T follicular helper cell (primary cell): ENCODE data around the gene SSTR4.

Source experiments
- DNase-seq: peaks from one replicate; pipeline ENCODE4 v3.0.0-alpha.2; 2020; ENCODE audit warnings: low read depth

Gene SSTR4

GRCh38 chr20:23065266-23066201 is 30.4 kb downstream of the SSTR4 start:
- no peak for DNase-seq

GRCh38 chr20:23066772-23067171 is 31.7 kb downstream of the SSTR4 start:
- DNase-seq: no peak

- no peak for DNase-seq
Observed at GRCh38 chr20:23068283-23068682, 33.2 kb downstream of the SSTR4 start.

- no peak for DNase-seq
Observed at GRCh38 chr20:23069108-23069507, 34.0 kb downstream of the SSTR4 start.

- DNase-seq: no peak
Observed at GRCh38 chr20:23071398-23071797, 36.3 kb downstream of the SSTR4 start.

- no peak for DNase-seq
Observed at GRCh38 chr20:23071996-23072395, 36.9 kb downstream of the SSTR4 start.

GRCh38 chr20:23072892-23073586 is 37.9 kb downstream of the SSTR4 start:
- no peak for DNase-seq

GRCh38 chr20:23074052-23074451 is 38.9 kb downstream of the SSTR4 start:
- DNase-seq: no peak

- DNase-seq: no peak
Observed at GRCh38 chr20:23077277-23077676, 42.2 kb downstream of the SSTR4 start.

GRCh38 chr20:23078351-23079015 is 43.4 kb downstream of the SSTR4 start:
- DNase-seq: no peak

GRCh38 chr20:23079016-23079351 is 43.9 kb downstream of the SSTR4 start:
- DNase-seq: no peak

GRCh38 chr20:23079926-23080325 is 44.8 kb downstream of the SSTR4 start:
- DNase-seq: no peak

- no peak for DNase-seq
Observed at GRCh38 chr20:23080521-23080920, 45.4 kb downstream of the SSTR4 start.

- no peak for DNase-seq
Observed at GRCh38 chr20:23081263-23081819, 46.2 kb downstream of the SSTR4 start.

- DNase-seq: no peak
Observed at GRCh38 chr20:23082846-23083552, 47.9 kb downstream of the SSTR4 start.

- no peak for DNase-seq
Observed at GRCh38 chr20:23083553-23084220, 48.6 kb downstream of the SSTR4 start.

GRCh38 chr20:23084282-23084844 is 49.3 kb downstream of the SSTR4 start:
- DNase-seq: no peak

- DNase-seq: no peak
Observed at GRCh38 chr20:23084845-23085365, 49.8 kb downstream of the SSTR4 start.

- no peak for DNase-seq
Observed at GRCh38 chr20:23085436-23086055, 50.4 kb downstream of the SSTR4 start.

- no peak for DNase-seq
Observed at GRCh38 chr20:23086056-23086566, 51.0 kb downstream of the SSTR4 start, which contains the start of gene CD93. TSS of gene CD93 (minus strand) at chr20:23086324. CDS start at chr20:23086192, 132 bp downstream.
